ENCODE data around the gene AARSD1.
"Not testable (repeated sequence)": the region's sequence is repeated elsewhere in the genome, so short reads cannot be mapped to it uniquely, and the experiment has no call there.

AARSD1 gene

GRCh38 chr17:42964161-42964932, at the start of gene AARSD1:
Gene AARSD1 (minus strand): TSS chr17:42964454. CDS start chr17:42964440, 14 bp downstream.
- peak; percentile 82 to 87 (median 87) for DNase-seq (ENCODE audit: low read depth in 2 of 3, low spot score in 1 of 3)

DNA sequence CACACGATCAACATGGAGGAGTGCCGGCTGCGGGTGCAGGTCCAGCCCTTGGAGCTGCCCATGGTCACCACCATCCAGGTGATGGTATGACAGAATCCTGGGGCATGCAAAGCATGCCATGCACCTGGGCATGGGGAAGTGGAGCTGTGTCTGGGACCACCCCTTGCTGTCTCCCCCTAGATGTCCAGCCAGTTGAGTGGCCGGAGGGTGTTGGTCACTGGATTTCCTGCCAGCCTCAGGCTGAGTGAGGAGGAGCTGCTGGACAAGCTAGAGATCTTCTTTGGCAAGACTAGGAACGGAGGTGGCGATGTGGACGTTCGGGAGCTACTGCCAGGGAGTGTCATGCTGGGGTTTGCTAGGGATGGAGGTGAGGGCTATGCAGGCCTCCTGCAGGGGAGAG, 49.0 kb upstream of the AARSD1 start:
- no peak for DNase-seq (ENCODE audit: low read depth in 2 of 3, low spot score in 1 of 3)

GRCh38 chr17:43011728-43012472, 47.6 kb upstream of the AARSD1 start:
- DNase-seq (ENCODE audit: low read depth in 2 of 3, low spot score in 1 of 3): no peak

GRCh38 chr17:43010667-43011308, 46.5 kb upstream of the AARSD1 start:
- no peak for DNase-seq (ENCODE audit: low read depth in 2 of 3, low spot score in 1 of 3)

GRCh38 chr17:43006639-43007551, 42.6 kb upstream of the AARSD1 start, which contains the start of gene IFI35:
Gene IFI35 (plus strand): TSS chr17:43006784. CDS start chr17:43006948, 164 bp downstream.
- DNase-seq (ENCODE audit: low read depth in 2 of 3, low spot score in 1 of 3): peak; percentile 76 to 79 (median 78)

DNA sequence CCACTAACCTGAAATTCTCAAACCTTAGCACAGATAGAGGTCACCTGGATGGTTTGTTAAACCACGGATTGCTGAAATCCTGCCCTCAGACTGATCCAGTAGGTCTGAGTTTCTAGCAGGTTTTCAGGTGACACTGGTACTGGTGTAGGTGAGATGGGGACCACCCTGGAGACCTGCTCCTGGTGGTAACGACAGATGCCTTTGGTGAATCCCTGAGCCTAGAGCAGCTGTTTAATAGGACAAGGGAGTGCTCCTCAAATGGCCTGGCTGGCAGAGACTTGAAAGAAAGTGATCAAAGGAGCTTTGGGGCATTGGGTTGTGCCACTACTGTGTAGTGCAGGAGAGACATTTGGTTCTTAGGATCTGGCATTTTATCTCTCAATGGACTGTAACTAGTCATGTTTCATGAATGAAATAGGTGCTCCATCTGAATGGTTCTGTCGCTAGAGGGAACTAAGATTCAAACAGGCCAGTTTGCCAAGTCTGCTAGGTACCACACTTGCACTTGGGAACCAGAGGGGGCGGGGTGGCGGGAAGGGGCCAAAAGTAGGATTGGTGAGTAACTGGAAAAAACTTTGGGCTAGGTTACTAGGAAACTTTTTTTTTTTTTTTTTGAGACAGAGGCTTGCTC, 39.4 kb upstream of the AARSD1 start:
- DNase-seq (ENCODE audit: low read depth in 2 of 3, low spot score in 1 of 3): no peak

DNA sequence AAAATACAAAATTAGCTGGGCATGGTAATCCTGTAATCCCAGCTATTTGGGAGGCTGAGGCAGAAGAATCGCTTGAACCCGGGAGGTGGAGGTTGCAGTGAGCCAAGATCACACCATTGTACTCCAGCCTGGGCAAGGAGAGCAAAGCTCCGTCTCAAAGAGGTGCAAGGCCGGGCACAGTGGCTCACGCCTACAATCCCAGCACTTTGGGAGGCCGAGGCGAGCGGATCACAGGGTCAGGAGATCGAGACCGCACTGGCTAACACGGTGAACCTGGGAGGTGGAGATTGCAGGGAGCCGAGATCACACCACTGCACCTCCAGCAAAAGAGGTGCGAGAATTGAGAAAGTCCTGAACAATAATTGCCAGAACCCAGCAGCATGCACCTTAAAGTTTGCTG, 36.6 kb upstream of the AARSD1 start:
- not testable (repeated sequence) for DNase-seq (ENCODE audit: low read depth in 2 of 3, low spot score in 1 of 3)

GRCh38 chr17:42999003-42999525, 34.8 kb upstream of the AARSD1 start:
- DNase-seq (ENCODE audit: low read depth in 2 of 3, low spot score in 1 of 3): no peak

DNA sequence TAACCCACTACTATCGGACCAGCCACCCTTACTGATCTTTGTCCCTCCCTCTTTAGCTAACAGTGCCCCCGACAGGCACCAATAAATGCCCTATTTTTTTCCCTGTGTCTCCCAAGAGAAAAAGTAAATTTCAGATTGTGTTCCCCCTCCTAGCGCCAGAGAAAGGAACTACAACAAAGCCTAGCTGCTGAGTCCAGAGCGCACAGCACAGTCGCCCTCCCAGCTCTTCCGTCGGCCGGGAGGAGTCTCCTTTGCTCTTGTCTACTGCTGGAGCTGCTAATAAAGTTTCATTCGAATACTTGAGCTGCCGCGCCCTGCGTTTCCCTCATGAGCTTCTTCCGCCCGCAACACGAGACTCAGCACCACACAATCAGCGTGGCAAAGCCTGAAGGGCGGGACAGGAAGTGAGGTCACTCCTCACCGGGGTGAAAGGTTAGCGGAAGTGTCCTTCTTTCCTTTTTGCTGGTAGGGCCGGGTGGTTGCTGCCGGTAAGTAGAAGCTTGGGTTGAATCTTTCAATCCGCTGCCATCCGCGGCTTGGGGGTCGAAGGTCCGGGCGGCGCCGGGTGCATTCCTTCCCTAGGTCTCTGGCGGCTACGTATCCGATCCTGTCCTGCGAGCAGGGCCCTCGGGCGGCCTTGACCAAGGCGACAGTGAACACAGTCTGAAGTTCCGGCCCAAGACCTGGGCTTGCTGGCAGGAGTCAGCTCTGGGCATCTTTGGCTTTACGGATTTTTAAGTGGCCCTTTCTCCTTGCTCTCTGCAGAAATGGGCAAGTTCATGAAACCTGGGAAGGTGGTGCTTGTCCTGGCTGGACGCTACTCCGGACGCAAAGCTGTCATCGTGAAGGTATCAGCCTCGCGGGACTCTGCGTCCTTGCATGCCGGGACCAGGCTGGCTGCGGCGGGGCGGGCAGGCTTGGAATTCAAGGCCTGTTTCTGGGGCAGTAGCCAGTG, 34.0 kb upstream of the AARSD1 start, which contains the start of gene RPL27:
TSS of gene RPL27 (plus strand) at position 436 of the 955 bp plus-strand sequence. CDS start at position 768, 332 bp downstream.
- DNase-seq (ENCODE audit: low read depth in 2 of 3, low spot score in 1 of 3): peak; percentile 94 to 97 (median 96)

- no peak for DNase-seq (ENCODE audit: low read depth in 2 of 3, low spot score in 1 of 3)
Measured at GRCh38 chr17:42997390-42997983, 33.2 kb upstream of the AARSD1 start.

GRCh38 chr17:42993913-42994312, 29.7 kb upstream of the AARSD1 start:
- not testable (repeated sequence) for DNase-seq (ENCODE audit: low read depth in 2 of 3, low spot score in 1 of 3)

GRCh38 chr17:42992872-42993271, 28.6 kb upstream of the AARSD1 start:
- no peak for DNase-seq (ENCODE audit: low read depth in 2 of 3, low spot score in 1 of 3)

DNA sequence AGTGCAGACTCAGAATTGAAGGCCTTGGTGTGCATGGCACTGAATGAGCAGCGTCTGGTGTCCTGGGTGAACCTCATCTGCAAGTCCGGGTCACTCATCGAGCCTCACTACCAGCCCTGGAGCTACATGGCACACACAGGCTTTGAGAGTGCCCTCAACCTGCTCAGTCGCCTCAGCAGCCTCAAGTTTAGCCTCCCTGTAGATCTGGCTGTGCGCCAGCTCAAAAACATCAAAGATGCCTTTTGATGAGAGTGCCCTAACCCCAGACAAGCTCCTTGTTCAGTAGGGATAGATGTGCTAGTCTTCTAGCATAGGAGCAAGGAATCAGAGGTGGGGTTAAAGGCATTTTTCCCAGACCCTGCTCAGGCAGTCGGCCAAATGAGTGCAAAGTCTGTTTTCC, 27.2 kb upstream of the AARSD1 start:
- DNase-seq (ENCODE audit: low read depth in 2 of 3, low spot score in 1 of 3): no peak

- no peak for DNase-seq (ENCODE audit: low read depth in 2 of 3, low spot score in 1 of 3)
Measured at GRCh38 chr17:42989726-42990652, 25.7 kb upstream of the AARSD1 start.

DNA sequence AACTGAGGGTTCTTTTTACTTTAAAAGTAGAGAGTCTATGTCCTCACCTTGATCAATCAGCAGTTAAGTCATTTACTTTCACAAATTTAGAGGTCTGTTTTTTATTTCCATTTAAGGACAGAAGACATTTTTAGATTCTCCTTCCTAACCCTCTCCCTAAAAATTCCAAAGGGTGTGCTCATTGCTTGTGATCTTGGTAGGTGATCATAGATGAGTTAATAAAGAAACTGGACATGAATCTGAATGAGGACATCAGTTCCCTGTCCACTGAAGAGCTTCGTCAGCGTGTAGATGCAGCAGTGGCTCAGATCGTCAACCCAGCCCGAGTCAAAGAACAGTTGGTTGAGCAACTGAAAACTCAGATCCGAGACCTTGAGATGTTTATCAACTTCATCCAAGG, 24.9 kb upstream of the AARSD1 start:
- DNase-seq (ENCODE audit: low read depth in 2 of 3, low spot score in 1 of 3): no peak

- no peak for DNase-seq (ENCODE audit: low read depth in 2 of 3, low spot score in 1 of 3)
Measured at GRCh38 chr17:42985225-42985624, 21.0 kb upstream of the AARSD1 start.

DNA sequence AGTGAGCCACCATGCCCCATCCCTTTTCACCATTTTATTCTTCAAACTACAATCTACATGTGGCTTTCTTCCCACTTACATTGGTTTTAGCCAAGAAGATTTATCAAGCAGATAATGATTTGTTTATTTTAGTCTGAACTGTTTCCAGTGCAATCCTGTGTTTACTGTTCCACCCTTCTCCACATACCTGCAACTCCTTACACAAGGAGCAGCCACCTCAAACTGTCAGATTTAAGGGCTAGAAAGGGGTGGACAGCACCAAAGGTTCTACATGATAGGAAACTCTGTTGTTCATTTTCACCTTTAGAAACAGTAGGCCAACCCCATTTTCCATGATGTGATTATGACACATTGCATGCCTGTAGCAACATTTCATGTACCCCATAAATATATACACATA, 18.0 kb upstream of the AARSD1 start:
- DNase-seq (ENCODE audit: low read depth in 2 of 3, low spot score in 1 of 3): no peak

Measured in stimulated activated CD4-positive, alpha-beta T cell treated with anti-CD3 and anti-CD28 coated beads, Interleukin-12 subunit alpha, Interleukin-12 subunit beta, amount 100 ng/mL, for 48 hours (primary cell).